ENCODE data around the gene TLE4.

Gene TLE4

GRCh38 chr9:79707589-79707988, 135.8 kb downstream of the TLE4 start:
- Histone ChIP-seq H3K9me3 (ENCODE audit: control insufficient read depth, low read length) (no peaks in the 10 kb centered on the region), H2BK5ac (ENCODE audit: low read depth, low read length, poor library complexity, severe bottlenecking) (no peak overlapping the region), H3K79me1 (replicated peaks; ENCODE audit: low read length, poor library complexity, severe bottlenecking) (peaks cover 20% of the 10 kb centered on the region), H3K4me1 (ENCODE audit: control insufficient read depth, insufficient read depth, low read depth, low read length) (no peaks in the 10 kb centered on the region), H2AFZ (ENCODE audit: low read depth, low read length) (no peak overlapping the region), H2BK15ac (ENCODE audit: low read depth, poor library complexity, severe bottlenecking) (no peak overlapping the region), H3K27ac (ENCODE audit: low read length, poor library complexity, severe bottlenecking) (no peak overlapping the region), H4K8ac (ENCODE audit: low read length) (no peak overlapping the region), H3K4ac (ENCODE audit: low read depth in 1 of 2, low read length in 2 of 2) (no peak overlapping the region), H3K4me2 (ENCODE audit: low read length, poor library complexity, severe bottlenecking) (no peak overlapping the region), H3K14ac (ENCODE audit: low read length in 2 of 2) (no peak overlapping the region), H3K4me3 (ENCODE audit: insufficient read depth in 1 of 2, low read depth in 1 of 2, low read length in 2 of 2) (no peak overlapping the region), H3K18ac (ENCODE audit: low read depth in 1 of 2, low read length in 2 of 2) (no peak overlapping the region), H3K23ac (ENCODE audit: low read length in 2 of 2) (no peak overlapping the region), H2BK120ac (ENCODE audit: low read depth, low read length) (no peak overlapping the region), H4K91ac (ENCODE audit: low read length) (no peak overlapping the region), H3K27me3 (ENCODE audit: control insufficient read depth in 1 of 2, insufficient read depth in 1 of 2, low read length in 2 of 2) (no peaks in the 10 kb centered on the region), H2AK5ac (ENCODE audit: low read length, severe bottlenecking) (no peak overlapping the region), H3K9ac (ENCODE audit: low read length) (no peak overlapping the region), H2BK12ac (ENCODE audit: low read length in 2 of 2) (no peak overlapping the region), H3K36me3 (ENCODE audit: control insufficient read depth in 1 of 2, insufficient read depth in 2 of 2, low read depth in 1 of 2, low read length in 2 of 2) (peaks cover 13 to 27% of the 10 kb centered on the region in 2 experiments)
- DNase-seq, result no peak
- WGBS, result 94% methylated on average over 2 of the region's 2 CpGs

GRCh38 chr9:79708541-79708940, 136.8 kb downstream of the TLE4 start:
- no peaks in the 10 kb centered on the region for H3K4me1 ChIP-seq (ENCODE audit: control insufficient read depth, insufficient read depth, low read depth, low read length)
- DNase-seq, result no peak
- H2AFZ ChIP-seq (ENCODE audit: low read depth, low read length), result no peak overlapping the region
- no peak overlapping the region for H2AK5ac ChIP-seq (ENCODE audit: low read length, severe bottlenecking)
- no peaks in the 10 kb centered on the region for H3K27me3 ChIP-seq (ENCODE audit: control insufficient read depth in 1 of 2, insufficient read depth in 1 of 2, low read length in 2 of 2)
- no peak overlapping the region for H3K4me2 ChIP-seq (ENCODE audit: low read length, poor library complexity, severe bottlenecking)
- H3K4ac ChIP-seq (ENCODE audit: low read depth in 1 of 2, low read length in 2 of 2), result no peak overlapping the region
- peaks cover 13 to 27% of the 10 kb centered on the region in 2 experiments for H3K36me3 ChIP-seq (ENCODE audit: control insufficient read depth in 1 of 2, insufficient read depth in 2 of 2, low read depth in 1 of 2, low read length in 2 of 2)
- H3K14ac ChIP-seq (ENCODE audit: low read length in 2 of 2), result no peak overlapping the region
- H2BK15ac ChIP-seq (ENCODE audit: low read depth, poor library complexity, severe bottlenecking), result no peak overlapping the region
- 98% methylated on average over 13 of the region's 13 CpGs for WGBS
- H4K8ac ChIP-seq (ENCODE audit: low read length), result no peak overlapping the region
- no peak overlapping the region for H2BK5ac ChIP-seq (ENCODE audit: low read depth, low read length, poor library complexity, severe bottlenecking)
- H3K9me3 ChIP-seq (ENCODE audit: control insufficient read depth, low read length), result no peaks in the 10 kb centered on the region
- no peak overlapping the region for H2BK120ac ChIP-seq (ENCODE audit: low read depth, low read length)
- no peak overlapping the region for H3K9ac ChIP-seq (ENCODE audit: low read length)
- no peak overlapping the region for H3K27ac ChIP-seq (ENCODE audit: low read length, poor library complexity, severe bottlenecking)
- no peak overlapping the region for H2BK12ac ChIP-seq (ENCODE audit: low read length in 2 of 2)
- no peak overlapping the region for H3K4me3 ChIP-seq (ENCODE audit: insufficient read depth in 1 of 2, low read depth in 1 of 2, low read length in 2 of 2)
- H3K18ac ChIP-seq (ENCODE audit: low read depth in 1 of 2, low read length in 2 of 2), result no peak overlapping the region
- peaks cover 16% of the 10 kb centered on the region for H3K79me1 ChIP-seq (replicated peaks; ENCODE audit: low read length, poor library complexity, severe bottlenecking)
- H4K91ac ChIP-seq (ENCODE audit: low read length), result no peak overlapping the region
- H3K23ac ChIP-seq (ENCODE audit: low read length in 2 of 2), result no peak overlapping the region

- Histone ChIP-seq H2BK5ac (ENCODE audit: low read depth, low read length, poor library complexity, severe bottlenecking) (no peak overlapping the region), H4K8ac (ENCODE audit: low read length) (no peak overlapping the region), H2BK15ac (ENCODE audit: low read depth, poor library complexity, severe bottlenecking) (no peak overlapping the region), H3K14ac (ENCODE audit: low read length in 2 of 2) (no peak overlapping the region), H2BK12ac (ENCODE audit: low read length in 2 of 2) (no peak overlapping the region), H4K91ac (ENCODE audit: low read length) (no peak overlapping the region), H3K9me3 (ENCODE audit: control insufficient read depth, low read length) (no peaks in the 10 kb centered on the region), H3K27me3 (ENCODE audit: control insufficient read depth in 1 of 2, insufficient read depth in 1 of 2, low read length in 2 of 2) (no peaks in the 10 kb centered on the region), H3K4me3 (ENCODE audit: insufficient read depth in 1 of 2, low read depth in 1 of 2, low read length in 2 of 2) (no peak overlapping the region), H3K23ac (ENCODE audit: low read length in 2 of 2) (no peak overlapping the region), H2AK5ac (ENCODE audit: low read length, severe bottlenecking) (no peak overlapping the region), H3K4me1 (ENCODE audit: control insufficient read depth, insufficient read depth, low read depth, low read length) (no peaks in the 10 kb centered on the region), H3K79me1 (replicated peaks; ENCODE audit: low read length, poor library complexity, severe bottlenecking) (peaks cover 15% of the 10 kb centered on the region), H3K4me2 (ENCODE audit: low read length, poor library complexity, severe bottlenecking) (no peak overlapping the region), H3K9ac (ENCODE audit: low read length) (no peak overlapping the region), H3K4ac (ENCODE audit: low read depth in 1 of 2, low read length in 2 of 2) (no peak overlapping the region), H3K27ac (ENCODE audit: low read length, poor library complexity, severe bottlenecking) (no peak overlapping the region), H3K36me3 (ENCODE audit: control insufficient read depth in 1 of 2, insufficient read depth in 2 of 2, low read depth in 1 of 2, low read length in 2 of 2) (peaks cover 10 to 31% of the 10 kb centered on the region in 2 experiments), H2AFZ (ENCODE audit: low read depth, low read length) (no peak overlapping the region), H3K18ac (ENCODE audit: low read depth in 1 of 2, low read length in 2 of 2) (no peak overlapping the region), H2BK120ac (ENCODE audit: low read depth, low read length) (no peak overlapping the region)
- no peak for DNase-seq
- WGBS, result 96% methylated on average over 6 of the region's 7 CpGs
These were observed 138.2 kb downstream of the TLE4 start for GRCh38 chr9:79709743-79710674.

GRCh38 chr9:79711874-79712273, 140.1 kb downstream of the TLE4 start:
- no peak overlapping the region for H3K4me3 ChIP-seq (ENCODE audit: insufficient read depth in 1 of 2, low read depth in 1 of 2, low read length in 2 of 2)
- no peak overlapping the region for H4K91ac ChIP-seq (ENCODE audit: low read length)
- no peaks in the 10 kb centered on the region for H3K27me3 ChIP-seq (ENCODE audit: control insufficient read depth in 1 of 2, insufficient read depth in 1 of 2, low read length in 2 of 2)
- no peaks in the 10 kb centered on the region for H3K4me1 ChIP-seq (ENCODE audit: control insufficient read depth, insufficient read depth, low read depth, low read length)
- H3K14ac ChIP-seq (ENCODE audit: low read length in 2 of 2), result no peak overlapping the region
- H3K9ac ChIP-seq (ENCODE audit: low read length), result no peak overlapping the region
- no peak overlapping the region for H2BK5ac ChIP-seq (ENCODE audit: low read depth, low read length, poor library complexity, severe bottlenecking)
- no peak overlapping the region for H2BK12ac ChIP-seq (ENCODE audit: low read length in 2 of 2)
- H3K4me2 ChIP-seq (ENCODE audit: low read length, poor library complexity, severe bottlenecking), result no peak overlapping the region
- H3K36me3 ChIP-seq (ENCODE audit: control insufficient read depth in 1 of 2, insufficient read depth in 2 of 2, low read depth in 1 of 2, low read length in 2 of 2), result peaks cover 12 to 31% of the 10 kb centered on the region in 2 experiments
- no peak overlapping the region for H2AK5ac ChIP-seq (ENCODE audit: low read length, severe bottlenecking)
- H3K9me3 ChIP-seq (ENCODE audit: control insufficient read depth, low read length), result no peaks in the 10 kb centered on the region
- no peak overlapping the region for H3K18ac ChIP-seq (ENCODE audit: low read depth in 1 of 2, low read length in 2 of 2)
- no peak overlapping the region for H4K8ac ChIP-seq (ENCODE audit: low read length)
- no peak for DNase-seq
- H3K27ac ChIP-seq (ENCODE audit: low read length, poor library complexity, severe bottlenecking), result no peak overlapping the region
- no peak overlapping the region for H2BK15ac ChIP-seq (ENCODE audit: low read depth, poor library complexity, severe bottlenecking)
- H2AFZ ChIP-seq (ENCODE audit: low read depth, low read length), result no peak overlapping the region
- H3K4ac ChIP-seq (ENCODE audit: low read depth in 1 of 2, low read length in 2 of 2), result no peak overlapping the region
- no peak overlapping the region for H2BK120ac ChIP-seq (ENCODE audit: low read depth, low read length)
- no peak overlapping the region for H3K23ac ChIP-seq (ENCODE audit: low read length in 2 of 2)
- peaks cover 14% of the 10 kb centered on the region for H3K79me1 ChIP-seq (replicated peaks; ENCODE audit: low read length, poor library complexity, severe bottlenecking)
